HG03066 (cell line): Measurements from ENCODE around the gene NOD2.

Experiments used
- ATAC-seq: cut with Tn5 transposase; IDR thresholded peaks from one replicate; pipeline ENCODE4 v1.9.1; 2021; ENCODE audit warnings: low read depth; ENCODE audit not compliant: unreplicated experiment

NOD2 gene

DNA sequence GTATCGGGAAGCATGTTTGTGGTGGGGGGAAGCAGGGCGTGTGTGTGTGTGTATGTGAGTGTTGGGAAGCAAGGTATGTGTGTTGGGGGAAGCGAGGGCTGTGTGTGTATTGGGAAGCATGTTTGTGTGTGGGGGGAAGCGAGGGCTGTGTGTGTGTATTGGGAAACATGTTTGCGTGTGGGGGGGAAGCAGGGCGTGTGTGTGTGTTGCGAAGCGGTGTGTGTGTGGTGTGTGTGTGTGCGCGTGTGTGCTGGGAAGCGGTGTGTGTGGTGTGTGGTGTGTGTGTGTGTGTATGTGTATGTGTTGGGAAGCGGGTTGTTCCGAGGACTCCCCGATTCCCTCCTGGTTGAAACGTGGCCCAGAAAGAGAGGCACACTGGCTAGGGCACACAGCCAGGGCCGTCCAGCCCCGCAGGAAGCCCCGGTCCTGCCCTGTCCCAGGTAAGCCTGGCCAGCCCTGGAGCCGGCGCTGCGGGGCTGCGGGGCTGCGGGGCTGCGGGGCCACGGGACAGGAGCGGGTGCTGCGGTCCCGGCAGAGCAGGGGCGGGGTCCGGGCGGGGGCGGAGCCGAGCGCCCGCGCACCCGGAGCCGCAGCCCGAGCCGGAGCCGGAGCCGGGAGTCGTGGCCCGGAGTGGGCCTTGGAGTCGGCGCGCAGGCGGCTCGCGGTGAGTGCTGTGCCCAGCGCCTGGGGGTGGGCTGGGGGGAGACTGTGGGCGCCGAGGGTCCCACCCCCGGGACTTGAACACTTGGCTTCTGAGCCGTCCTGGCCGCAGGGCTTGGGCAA is at the start of gene NOD2:
Gene NOD2, plus strand, starts transcription at position 608 of the 783 bp plus-strand sequence. CDS start 5,890 bp downstream, outside the sequence.
- ATAC-seq = no peak

DNA sequence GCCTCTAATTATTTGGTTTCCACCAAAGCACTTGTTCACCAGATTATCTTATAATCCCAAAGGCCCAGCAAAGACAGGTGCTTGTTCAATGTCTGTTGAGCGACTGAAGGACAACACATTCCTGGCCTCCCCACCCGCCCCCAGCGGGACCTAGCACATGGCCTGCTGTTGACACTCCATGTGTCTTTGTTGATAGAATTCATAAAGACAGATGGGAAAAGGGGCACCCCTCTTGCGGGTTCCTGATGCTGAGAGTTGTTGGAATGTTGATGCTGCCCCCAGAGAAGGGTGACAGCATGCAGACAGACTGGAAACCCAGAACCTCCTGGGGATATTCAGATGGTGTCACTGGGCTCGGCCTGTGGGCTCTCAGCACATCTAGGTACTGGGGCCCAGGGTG is 49.2 kb upstream of the NOD2 start:
- ATAC-seq = no peak

DNA sequence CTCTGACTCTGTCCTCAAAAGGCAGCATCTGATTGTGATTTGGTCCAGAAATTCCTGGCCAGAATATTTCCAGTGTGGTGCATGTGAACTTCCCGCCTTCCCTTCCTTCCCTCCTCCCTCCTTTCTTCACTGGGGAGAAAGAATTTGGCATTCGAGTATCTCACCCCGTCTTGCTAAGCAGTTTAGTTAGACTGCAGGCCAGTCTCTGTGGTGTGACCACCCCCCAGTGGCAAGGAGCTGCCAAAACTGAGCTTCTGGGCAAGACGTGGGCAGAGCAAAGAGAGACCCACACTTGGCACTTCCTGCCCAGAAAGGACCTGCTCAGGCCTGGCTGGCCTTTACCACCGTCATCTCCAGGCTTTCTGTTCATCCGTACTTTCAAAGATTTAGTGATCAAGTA is 48.7 kb upstream of the NOD2 start:
- no peak for ATAC-seq

DNA sequence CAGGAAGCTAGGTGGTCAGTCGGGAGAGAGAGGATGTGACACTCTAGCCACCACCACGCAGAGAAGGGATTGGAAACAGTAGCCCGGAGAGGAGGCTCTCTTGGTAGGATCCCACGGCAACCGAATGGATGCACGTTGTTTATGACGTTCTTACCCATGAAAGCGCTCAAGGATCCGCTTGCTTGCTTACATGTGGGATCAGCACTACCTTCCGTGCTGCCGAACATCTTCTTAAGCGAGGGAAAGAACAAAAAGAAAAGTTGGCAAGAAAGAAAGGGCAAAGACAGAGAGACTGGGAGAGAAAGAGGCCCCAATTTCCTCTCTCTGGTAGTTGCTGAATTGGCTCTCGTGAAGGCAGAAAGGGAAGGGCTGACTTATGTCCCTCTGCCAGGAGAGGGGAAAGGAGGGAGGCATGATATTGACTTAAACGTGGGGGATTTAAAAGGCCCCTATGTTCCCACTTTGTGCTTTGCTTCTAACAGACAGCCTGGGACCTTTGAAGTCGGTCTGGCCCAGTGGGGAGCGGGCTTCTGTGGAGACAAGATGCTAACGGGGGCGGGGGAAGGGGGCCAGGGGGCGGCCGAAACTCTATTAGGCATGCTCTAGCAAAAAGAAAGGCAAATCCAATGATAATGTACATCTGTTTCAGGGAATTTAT is 47.7 kb upstream of the NOD2 start:
- ATAC-seq = no peak

DNA sequence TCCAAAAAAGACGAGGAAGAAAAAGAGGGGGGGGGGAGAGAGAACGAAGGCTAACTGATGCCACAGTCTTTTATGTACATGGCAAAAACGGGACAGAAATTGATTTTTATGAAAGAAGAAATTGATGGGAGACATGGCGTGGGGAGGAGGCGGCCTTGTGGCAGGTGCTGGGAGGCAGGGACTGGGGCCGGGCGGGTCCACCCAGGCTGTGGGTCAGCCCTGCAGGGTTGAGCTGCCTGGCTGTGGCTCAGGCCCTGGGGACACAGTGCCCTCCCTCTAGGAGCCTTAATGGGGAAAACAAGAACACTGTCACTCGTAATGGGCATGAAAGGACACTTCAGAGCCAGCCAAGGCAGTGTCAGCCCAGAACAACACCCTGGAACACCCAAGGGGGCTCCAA is 47.1 kb upstream of the NOD2 start:
- ATAC-seq = no peak

DNA sequence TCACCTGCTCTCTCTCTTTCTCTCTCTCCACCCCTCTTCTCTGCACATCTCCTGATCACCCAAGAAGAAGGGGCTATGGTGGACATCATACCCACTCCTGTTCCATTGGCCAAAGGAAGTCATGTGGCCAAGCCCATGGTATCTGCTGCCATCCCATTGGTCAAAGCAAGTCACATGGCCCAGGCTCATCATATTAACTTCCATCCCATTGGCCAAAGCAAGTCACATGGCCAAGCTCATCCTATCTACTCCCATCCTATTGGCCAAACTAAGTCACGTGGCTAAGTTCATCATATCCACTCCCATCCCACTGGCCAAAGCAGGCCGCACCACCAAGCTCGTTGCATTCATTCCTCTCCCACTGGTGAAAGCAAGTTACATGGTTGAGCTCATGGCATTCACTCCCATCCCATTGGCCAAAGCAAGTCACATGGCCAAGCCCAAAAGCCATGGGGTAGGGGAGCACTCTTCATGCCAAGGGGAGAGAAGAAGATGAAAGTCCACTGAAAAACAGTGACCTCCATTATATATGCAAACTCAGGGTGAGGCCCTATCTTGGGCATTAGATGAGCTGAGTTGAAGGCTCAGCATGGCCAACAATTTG is 41.5 kb upstream of the NOD2 start:
- no peak for ATAC-seq

DNA sequence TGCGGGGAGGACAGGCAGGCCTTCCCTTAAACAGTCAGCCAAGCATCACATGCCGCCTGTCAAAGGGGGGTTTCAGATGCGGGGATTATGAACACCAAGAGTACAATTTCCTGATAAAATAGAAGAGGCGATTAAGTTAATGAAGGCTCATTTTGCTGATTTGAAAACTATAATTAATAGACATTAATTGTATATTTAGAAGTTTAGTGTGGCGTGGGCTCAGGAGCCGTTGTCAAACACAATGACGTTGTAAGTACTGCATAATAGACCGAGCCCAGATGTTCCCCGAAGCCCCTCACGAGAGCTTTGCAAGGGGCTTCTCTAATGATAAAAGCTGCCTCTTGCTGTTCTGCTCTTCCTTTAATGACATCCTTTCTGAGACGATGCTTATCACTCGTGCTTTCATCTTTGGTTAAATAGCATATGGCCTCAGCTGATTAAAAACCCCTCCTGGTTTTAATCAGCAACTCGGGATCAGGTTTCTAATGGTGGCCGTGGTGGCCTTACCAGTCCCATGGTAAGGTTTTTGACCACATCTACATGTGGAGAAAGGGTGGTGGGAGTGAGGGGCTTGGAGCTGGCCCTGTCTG is 40.5 kb upstream of the NOD2 start:
- no peak for ATAC-seq

DNA sequence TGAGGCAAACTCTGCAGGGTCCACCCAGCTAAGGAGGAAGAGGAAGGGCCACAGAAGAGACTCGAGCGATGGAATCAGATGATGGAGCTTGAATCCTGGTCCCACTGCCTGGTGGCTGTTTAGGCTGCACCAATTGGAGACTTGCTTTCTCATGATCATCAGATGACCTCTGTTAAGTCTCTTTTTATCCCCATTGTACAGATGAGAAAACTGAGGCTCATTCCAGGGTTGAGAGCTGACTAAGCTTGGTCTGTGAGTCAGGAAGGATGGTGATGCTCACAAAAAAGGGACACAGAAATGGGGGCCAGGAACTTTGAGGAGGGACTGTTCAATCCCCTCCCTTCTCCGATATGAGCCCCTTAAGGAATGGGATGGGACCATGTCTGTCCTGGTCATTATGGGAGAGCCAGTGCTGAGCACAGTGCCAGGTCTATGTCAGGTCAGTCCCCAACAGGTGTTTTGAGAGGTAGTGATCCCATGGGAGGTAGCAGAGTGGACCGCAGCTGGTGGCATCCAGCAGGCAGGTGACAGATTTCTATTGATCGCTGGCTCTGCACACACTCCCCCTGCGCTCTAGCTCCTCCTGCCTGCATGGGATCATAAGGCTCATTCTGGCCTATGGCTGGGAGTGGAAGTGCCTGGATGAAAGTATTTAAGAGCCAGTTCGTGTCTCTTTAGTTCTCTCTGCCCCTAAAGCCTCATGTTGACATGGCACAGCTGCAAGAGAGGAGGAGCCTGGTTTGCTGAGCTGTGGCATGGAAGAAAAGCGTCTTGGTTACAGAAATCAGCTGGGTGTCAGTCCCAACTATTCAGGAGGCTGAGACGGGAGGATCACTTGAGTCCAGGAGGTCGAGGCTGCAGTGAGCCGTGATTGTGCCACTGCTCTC is 39.5 kb upstream of the NOD2 start:
- ATAC-seq = no peak

DNA sequence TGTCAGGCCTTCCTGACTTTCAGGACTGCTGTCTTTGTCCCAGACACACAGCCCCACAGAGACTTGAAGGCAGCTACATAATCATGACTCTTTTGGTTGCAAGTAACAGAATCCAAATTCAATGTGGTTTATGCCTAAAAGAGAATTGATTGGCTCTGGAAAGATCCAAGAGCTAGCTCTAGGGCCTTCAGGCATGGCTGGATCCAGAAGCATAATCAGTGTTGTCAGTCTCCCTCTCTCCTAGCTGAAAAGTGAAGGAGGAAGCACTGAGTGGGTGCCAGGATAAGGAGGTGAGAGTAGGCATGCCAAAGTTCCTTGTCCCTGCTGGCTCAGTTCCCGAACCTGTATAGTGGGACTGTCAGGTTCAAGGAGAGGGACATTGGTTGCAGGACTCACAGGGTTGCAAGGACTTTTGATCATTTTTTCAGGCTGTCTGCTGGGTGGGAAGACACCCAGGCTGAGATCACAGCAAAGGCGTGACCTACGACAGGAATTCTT is 37.8 kb upstream of the NOD2 start:
- no peak for ATAC-seq

DNA sequence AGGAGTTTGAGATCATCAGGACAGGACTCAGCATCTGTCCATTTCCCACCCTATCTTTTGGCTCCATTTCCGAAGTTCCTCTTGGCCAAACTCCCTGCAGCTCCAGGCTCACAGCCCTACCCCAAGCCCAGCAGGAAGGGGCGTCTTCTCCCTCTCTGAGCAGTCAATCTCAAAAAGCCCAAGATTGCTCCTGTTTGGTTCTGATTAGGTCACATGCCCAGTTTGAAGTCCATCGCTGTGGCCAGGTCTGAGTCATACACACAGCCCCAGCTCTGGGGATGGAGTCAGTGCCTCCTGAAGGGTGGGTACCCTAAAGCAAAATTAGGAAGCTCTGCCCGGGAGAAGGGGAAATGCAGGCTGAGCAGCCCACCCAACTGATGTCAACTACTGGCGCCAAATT is 36.2 kb upstream of the NOD2 start:
- no peak for ATAC-seq

DNA sequence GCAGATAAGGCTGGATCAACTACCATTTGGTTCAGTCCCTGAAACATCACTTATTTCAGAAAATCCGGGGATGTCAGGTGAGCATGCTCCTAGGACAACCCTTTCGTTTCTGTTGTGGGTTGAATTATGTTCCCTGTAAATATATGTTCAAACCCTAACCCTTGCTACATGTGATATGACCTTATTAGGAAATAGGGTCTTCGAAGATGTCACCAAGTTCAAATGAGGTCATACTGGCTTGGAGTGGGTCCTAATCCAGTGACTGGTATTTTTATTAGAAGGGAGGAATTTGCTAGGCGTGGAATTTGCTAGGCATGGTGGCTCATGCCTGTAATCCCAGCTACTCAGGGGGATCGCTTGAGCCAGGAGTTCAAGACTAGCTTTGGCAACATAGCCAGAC is 33.6 kb upstream of the NOD2 start:
- no peak for ATAC-seq

DNA sequence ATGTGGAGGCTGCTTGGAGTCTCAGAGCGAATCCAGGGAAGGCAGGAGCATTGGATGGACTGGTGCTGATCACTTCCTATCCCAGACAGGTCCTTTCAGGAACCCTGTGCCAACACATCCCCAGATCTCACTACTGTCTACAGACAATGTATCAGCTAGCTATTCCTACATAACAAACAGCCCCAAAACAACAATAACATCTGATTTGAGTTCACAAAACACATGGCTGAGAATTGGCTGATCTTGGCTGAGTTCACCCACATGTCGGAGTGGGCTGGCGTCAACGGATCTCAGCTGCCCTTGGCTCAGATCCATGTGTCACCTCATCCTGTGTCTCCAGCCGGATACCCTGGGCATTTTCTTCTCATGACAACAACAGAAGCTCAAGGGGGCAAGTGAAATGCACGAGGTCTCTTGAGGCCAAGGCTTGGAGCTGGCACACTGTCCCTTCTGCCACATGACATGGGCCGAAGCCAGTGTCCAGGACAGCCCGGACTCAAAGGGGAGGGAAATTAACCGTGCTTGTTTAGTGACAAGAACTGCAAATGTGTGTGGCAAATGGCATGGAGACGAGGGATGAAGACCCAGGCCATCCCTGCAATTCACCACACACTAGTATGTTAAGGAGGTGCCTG is 31.0 kb upstream of the NOD2 start:
- no peak for ATAC-seq

DNA sequence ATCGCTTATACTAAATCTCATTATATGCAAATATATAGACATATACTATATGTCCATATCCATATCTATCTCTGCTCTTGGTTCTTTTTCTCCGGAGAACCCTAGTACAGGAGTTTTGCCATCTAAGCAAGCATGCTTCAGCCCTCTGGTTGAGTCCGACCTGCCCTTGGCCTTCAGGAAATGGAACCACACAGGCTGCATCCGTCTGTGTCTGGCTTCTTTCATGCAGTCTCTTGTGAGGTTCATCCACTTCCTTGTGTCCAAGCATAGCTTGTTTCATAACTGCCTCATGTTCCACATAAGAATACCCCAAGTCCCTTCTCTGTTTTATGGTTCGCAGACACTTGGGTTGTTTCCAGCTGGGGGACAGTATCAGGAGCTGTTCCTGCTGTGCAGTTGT is 29.1 kb upstream of the NOD2 start:
- no peak for ATAC-seq

DNA sequence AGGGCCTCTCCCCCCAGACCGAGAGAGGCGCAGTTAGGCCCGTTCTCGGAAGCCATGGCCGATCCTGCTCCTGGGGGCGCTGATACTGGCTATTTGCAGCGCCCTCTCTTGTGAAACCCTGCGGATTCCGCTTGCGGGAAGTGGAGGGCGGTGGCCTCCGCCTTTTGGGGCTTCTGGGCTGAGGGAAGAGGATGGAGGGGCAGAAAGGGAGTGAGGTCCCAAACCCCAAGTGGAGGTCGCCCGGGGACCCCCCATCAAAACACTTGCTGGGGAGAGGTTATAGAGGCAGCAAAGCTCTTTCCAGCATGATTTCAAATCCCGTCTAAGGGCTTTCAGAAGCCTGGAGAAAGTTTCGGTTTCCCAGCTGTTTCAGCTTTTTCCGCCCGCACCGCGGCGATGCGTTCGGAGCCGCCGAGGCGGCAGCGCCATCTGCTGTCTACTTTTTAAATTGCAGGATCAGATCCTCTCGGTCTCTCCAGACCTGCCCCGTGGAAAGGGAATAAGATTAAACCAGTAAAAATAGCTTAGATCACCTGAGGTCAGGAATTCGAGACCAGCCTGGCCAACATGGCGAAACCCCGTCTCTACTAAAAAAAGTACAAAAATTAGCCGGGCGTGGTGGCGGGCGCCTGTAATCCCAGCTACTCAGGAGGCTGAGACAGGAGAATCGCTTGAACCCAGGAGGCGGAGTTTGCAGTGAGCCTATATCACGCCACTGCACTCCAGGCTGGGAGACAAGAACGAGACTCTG is 28.1 kb upstream of the NOD2 start:
- no peak for ATAC-seq

DNA sequence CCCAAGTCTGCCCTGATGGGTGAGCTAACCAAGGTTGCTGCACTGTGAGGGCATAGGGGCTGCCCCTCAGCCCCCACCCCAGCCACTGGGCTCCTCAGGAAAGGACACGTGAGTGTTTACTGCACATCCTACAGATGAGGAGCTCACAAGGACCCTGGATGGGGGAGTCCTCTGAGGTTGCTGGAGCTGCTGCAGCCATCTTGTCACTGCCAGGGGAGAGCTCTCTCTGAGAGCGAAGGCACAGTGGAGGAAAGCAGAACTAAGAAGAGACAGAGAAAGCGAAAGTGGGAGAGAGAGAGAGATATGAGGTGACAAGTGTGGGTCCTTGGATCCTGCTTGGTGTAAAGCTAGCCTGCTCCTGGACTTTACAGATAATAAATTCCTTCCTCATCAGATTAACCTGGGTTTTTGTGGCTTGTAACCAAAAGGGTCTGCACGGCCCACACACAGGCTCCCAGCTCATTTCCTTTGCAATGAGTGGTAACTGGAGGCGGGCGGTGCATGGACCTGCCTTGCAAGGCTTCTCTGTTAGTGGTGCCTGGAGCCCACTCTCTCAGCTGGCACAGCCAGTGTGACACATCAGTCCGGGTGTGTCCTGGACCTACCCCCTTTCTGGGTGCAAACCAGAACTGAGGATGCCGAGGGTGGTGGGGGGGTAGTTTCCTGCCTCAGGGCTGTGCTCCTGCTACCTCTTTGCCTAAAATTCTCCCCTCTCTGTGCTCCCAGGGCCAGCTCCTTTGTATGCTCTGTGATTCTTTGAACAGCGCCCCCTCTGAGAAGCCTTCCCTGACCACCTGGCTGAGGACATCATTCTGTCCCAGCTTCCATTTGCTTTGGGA is 26.5 kb upstream of the NOD2 start:
- peak; percentile 91 for ATAC-seq

DNA sequence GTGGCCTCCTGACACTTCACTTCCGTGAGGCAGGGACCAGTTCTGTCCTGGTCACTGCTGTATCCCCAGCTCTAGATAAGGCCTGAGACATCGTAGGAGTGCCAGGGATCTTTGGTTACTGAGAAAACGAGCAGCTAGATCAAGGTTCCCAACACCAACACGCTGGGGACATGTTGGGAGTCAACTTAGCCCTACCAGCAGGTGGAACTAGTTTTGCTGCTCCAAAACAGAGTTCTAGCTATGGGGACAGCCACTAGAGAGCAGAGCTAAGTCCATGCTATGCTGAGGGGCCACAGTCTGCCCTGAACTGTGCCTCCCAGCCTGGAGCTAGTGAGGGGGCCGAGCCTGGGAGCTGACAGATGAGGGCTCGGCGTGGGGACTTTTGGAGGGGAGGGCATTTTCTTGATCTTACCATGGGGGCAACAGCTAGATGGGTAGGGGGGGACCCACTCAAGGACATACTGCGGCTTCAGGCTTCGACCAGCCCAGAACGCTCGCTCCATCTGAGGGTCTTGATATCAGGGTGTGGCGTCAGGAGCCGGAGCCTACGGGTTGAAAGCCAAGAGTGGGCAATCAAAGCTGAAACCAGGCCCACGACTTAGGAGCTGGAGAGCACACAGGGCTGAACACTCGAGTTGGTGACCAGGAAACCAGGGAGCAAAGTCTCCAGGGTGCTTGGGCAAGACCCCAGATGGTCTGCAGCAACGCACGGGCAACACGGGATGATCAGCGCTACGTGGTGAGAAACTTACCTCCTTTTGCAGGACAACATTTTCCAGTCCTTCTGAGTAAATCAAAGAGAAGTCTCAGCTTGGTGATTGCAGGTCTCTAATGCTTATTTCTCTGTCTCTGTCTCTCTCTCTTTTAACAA is 25.7 kb upstream of the NOD2 start:
- ATAC-seq = no peak

DNA sequence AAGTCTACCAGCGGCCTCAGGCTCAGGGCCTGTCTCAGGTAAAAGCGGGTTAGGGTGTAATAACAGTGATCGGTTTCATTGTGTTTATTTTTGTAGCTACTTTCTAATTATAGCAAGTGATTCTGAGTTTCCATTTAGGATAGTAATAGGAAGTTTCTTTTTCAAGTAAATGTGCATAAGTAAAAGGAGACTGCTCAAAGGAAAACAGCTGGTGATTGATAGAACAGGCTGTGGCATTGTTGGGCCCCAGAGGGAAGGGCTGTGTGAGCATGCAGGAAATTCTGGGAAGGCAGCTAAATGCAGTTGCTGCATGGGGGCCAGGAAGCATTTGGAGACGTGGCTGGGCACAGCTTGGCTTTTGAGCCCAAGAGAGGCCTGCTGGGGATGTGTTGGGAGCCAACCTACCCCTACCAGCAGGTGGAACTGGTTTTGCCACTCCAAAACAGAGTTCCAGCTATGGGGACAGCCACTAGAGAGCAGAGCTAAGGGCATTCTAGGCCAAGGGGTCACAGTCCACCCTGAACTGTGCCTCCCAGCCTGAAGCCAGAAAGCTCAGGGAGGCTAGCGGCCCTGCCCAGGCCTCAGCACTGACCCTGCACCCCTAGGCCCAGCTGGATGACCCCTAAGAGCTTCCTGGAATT is 24.9 kb upstream of the NOD2 start:
- no peak for ATAC-seq
